Body of pancreas (tissue), 4 donors: ENCODE data around the gene SLC50A1. TPM values are rescaled to one million over a fixed set of nuclear protein-coding genes. Genes with fewer than 3 reads are reported as not detected.

Experiments
- ATAC-seq: fragments of 150-250 bp; one replicate; pipeline ENCODE4 v1.9.1; 2016
- DNase-seq, 4 donors: peaks; one replicate each; pipeline ENCODE4 v3.0.0-alpha.2; 2019
- H3K27ac ChIP-seq, 4 donors: fragments of 200-600 bp; sonication (generic); 1 replicate in 3 of 4; 2 replicates in 1 of 4; pipeline versions ENCODE4 v1.5.1 to v1.6.1; 2016 to 2019; ENCODE audit warnings: mild to moderate bottlenecking in 1 of 4, mixed read lengths in 1 of 4, moderate library complexity in 1 of 4
- H3K27me3 ChIP-seq, 2 donors: fragments of 200-600 bp; sonication (generic); one replicate each; pipeline ENCODE4 v1.6.0; 2016; ENCODE audit warnings: mild to moderate bottlenecking in 1 of 2
- H3K36me3 ChIP-seq, 2 donors: fragments of 200-600 bp; sonication (generic); replicated peaks in 1 of 2; 2 replicates each; pipeline ENCODE4 v1.5.1; 2016; ENCODE audit warnings: low read depth in 2 of 2; ENCODE audit not compliant: insufficient read depth in 1 of 2
- H3K4me1 ChIP-seq: fragments of 200-600 bp; sonication (generic); one replicate; pipeline ENCODE4 v1.6.0; 2016
- H3K4me3 ChIP-seq, 2 donors: fragments of 200-600 bp; sonication (generic); 1 replicate in 1 of 2; 2 replicates in 1 of 2; pipeline ENCODE4 v1.5.1; 2016 to 2019
- H3K9me3 ChIP-seq, 3 donors: fragments of 200-600 bp; sonication (generic); 1 replicate in 2 of 3; 2 replicates in 1 of 3; pipeline ENCODE4 v1.5.1; 2016
- CTCF ChIP-seq, 7 experiments: fragments of 450-650 bp in 4 of 7; fragments of 200-600 bp in 3 of 7; sonication (generic) in 3 of 7; IDR thresholded peaks; one replicate each; pipeline ENCODE4 v1.5.1; 2016 to 2019; ENCODE audit warnings: antibody characterized with exemption in 7 of 7
- POLR2A ChIP-seq, 3 donors: fragments of 450-650 bp; IDR thresholded peaks; one replicate each; pipeline ENCODE4 v1.6.1; 2016; ENCODE audit warnings: antibody characterized with exemption in 3 of 3, mild to moderate bottlenecking in 2 of 3
- WGBS, 2 donors: methylation state at CpG; one replicate each; pipeline ENCODE4 v1.1.5; 2017; 5-methylcytosine and 5-hydroxymethylcytosine counted together
- intact Hi-C: fragments of 100-400 bp; cut with DNase I; formaldehyde crosslinking; loops from one replicate; pipeline ENCODE4 v1.15.1; 2023
- total RNA-seq, 2 donors: library from RNA; depleted of rRNA; stranded (reverse); fragments of >200 nt; gene quantifications; one replicate each; pipeline ENCODE4 v1.1.0, GENCODE V29; 2016

Gene SLC50A1
- total RNA-seq, 2 donors from 2014 or later = 13.7 to 25.7 TPM

GRCh38 chr1:155131856-155132255 lies 3.8 kb upstream of the SLC50A1 start:
- Histone ChIP-seq H3K4me1 (peaks cover 70% of the 10 kb centered on the region), H3K4me3 (no peak overlapping the region), H3K27me3 (no peaks in the 10 kb centered on the region), H3K27ac (peak overlapping the region in 3 of 4 donors; percentile 94 to 99 (median 96)), H3K36me3 (peaks cover 4 to 9% of the 10 kb centered on the region in 2 donors), H3K9me3 (no peaks in the 10 kb centered on the region)
- ATAC-seq (no peak), DNase-seq (no peak)
- no peak for TF ChIP-seq POLR2A (IDR thresholded peaks at IDR 0.05)
- no peak for TF ChIP-seq CTCF (IDR thresholded peaks at IDR 0.05)
- intact Hi-C loops = loop anchor here (5.0 kb wide), 1 partner anchor 35 kb away; no protein-coding TSS in a partner anchor
- WGBS, 2 donors = 58 to 67% methylated on average over 2 of the region's 2 CpGs

GRCh38 chr1:155133799-155134281 lies 1.8 kb upstream of the SLC50A1 start:
- WGBS, 2 donors = 34 to 56% methylated on average over 7 of the region's 7 CpGs
- Histone ChIP-seq H3K27ac (peak overlapping the region in 3 of 4 donors; percentile 94 to 99 (median 99)), H3K27me3 (no peaks in the 10 kb centered on the region), H3K9me3 (no peaks in the 10 kb centered on the region), H3K36me3 (peaks cover 4 to 9% of the 10 kb centered on the region in 2 donors), H3K4me1 (peaks cover 85% of the 10 kb centered on the region), H3K4me3 (no peak overlapping the region)
- ATAC-seq = no peak
- DNase-seq = no peak
- intact Hi-C loops = loop anchor here (5.0 kb wide), 1 partner anchor 33 kb away; no protein-coding TSS in a partner anchor
- no peak for TF ChIP-seq CTCF (IDR thresholded peaks at IDR 0.05)
- TF ChIP-seq POLR2A (IDR thresholded peaks at IDR 0.05) = no peak

GRCh38 chr1:155134322-155134721 lies 1.3 kb upstream of the SLC50A1 start:
- Histone ChIP-seq H3K4me3 (no peak overlapping the region), H3K9me3 (no peaks in the 10 kb centered on the region), H3K27ac (peak overlapping the region; percentile 94 to 99 (median 98)), H3K27me3 (no peaks in the 10 kb centered on the region), H3K36me3 (peaks cover 4 to 9% of the 10 kb centered on the region in 2 donors), H3K4me1 (peaks cover 88% of the 10 kb centered on the region)
- DNase-seq = no peak
- no peak for ATAC-seq
- WGBS, 2 donors = 17 to 31% methylated on average over 1 of the region's 1 CpG
- intact Hi-C loops = loop anchor here (5.0 kb wide), 1 partner anchor 33 kb away; no protein-coding TSS in a partner anchor
- TF ChIP-seq CTCF (IDR thresholded peaks at IDR 0.05) (no peak), POLR2A (IDR thresholded peaks at IDR 0.05) (no peak)

- DNase-seq (peak; percentile 92 to 97 (median 96)), ATAC-seq (peak; percentile 76)
- Histone ChIP-seq H3K4me3 (no peak overlapping the region), H3K27me3 (no peaks in the 10 kb centered on the region), H3K4me1 (peaks cover 88% of the 10 kb centered on the region), H3K36me3 (peaks cover 4 to 9% of the 10 kb centered on the region in 2 donors), H3K27ac (peak overlapping the region; percentile 94 to 99 (median 98)), H3K9me3 (no peaks in the 10 kb centered on the region)
- intact Hi-C loops = loop anchor here (5.0 kb wide), 1 partner anchor 32 kb away; no protein-coding TSS in a partner anchor
- 5 to 7% methylated on average over 18 of the region's 18 CpGs for WGBS, 2 donors
- TF ChIP-seq CTCF (IDR thresholded peaks at IDR 0.05) (no peak), POLR2A (IDR thresholded peaks at IDR 0.05) (peak in 1 of 3 donors; percentile 3)
Observed at GRCh38 chr1:155134880-155135414, 705 bp upstream of the SLC50A1 start.
